Left forelimb (tissue), 1 donor: ENCODE data around the gene ZNF382.
"Not testable (repeated sequence)": the region's sequence is repeated elsewhere in the genome, so short reads cannot be mapped to it uniquely, and the experiment has no call there.

Experiments
- DNase-seq: peaks from one replicate; pipeline ENCODE4 v3.0.0-alpha.2; 2018; ENCODE audit warnings: low spot score

Gene ZNF382

GRCh38 chr19:36605101-36605876 is at the start of gene ZNF382:
Gene ZNF382, plus strand, starts transcription at chr19:36605313. Its CDS starts 4,602 bp downstream, at chr19:36609915.
- DNase-seq, result peak; percentile 88

- no peak for DNase-seq
Measured at GRCh38 chr19:36564391-36564790, 40.7 kb upstream of the ZNF382 start.

GRCh38 chr19:36572593-36573019 is 32.5 kb upstream of the ZNF382 start:
- DNase-seq, result no peak

GRCh38 chr19:36573020-36573894 is 31.9 kb upstream of the ZNF382 start, which contains the start of gene ZNF529:
Gene ZNF529, minus strand, starts transcription at chr19:36573292. Its CDS starts 946 bp downstream, at chr19:36572346.
- DNase-seq, result peak; percentile 95

- DNase-seq, result no peak
Measured at GRCh38 chr19:36573895-36574720, 31.0 kb upstream of the ZNF382 start.

- DNase-seq, result no peak
Measured at GRCh38 chr19:36574741-36575140, 30.4 kb upstream of the ZNF382 start.

- no peak for DNase-seq
Measured at GRCh38 chr19:36577271-36577996, 27.7 kb upstream of the ZNF382 start.

GRCh38 chr19:36579255-36579654 is 25.9 kb upstream of the ZNF382 start:
- no peak for DNase-seq

GRCh38 chr19:36602681-36603080 is 2.4 kb upstream of the ZNF382 start:
- not testable (repeated sequence) for DNase-seq

- no peak for DNase-seq
Measured at GRCh38 chr19:36604656-36605100, 435 bp upstream of the ZNF382 start.

GRCh38 chr19:36605877-36606478 is 865 bp downstream of the ZNF382 start:
- DNase-seq, result no peak

GRCh38 chr19:36627057-36627456 is 21.9 kb downstream of the ZNF382 start:
- DNase-seq, result no peak

- no peak for DNase-seq
Measured at GRCh38 chr19:36635342-36635741, 30.2 kb downstream of the ZNF382 start.

- no peak for DNase-seq
Measured at GRCh38 chr19:36638862-36639510, 33.9 kb downstream of the ZNF382 start.

GRCh38 chr19:36646746-36647145 is 41.6 kb downstream of the ZNF382 start:
- no peak for DNase-seq

- no peak for DNase-seq
Measured at GRCh38 chr19:36652958-36653357, 47.8 kb downstream of the ZNF382 start.

GRCh38 chr19:36665832-36666231 is 60.7 kb downstream of the ZNF382 start:
- no peak for DNase-seq

- no peak for DNase-seq
Measured at GRCh38 chr19:36668646-36669045, 63.5 kb downstream of the ZNF382 start.

GRCh38 chr19:36672368-36672767 is 67.3 kb downstream of the ZNF382 start:
- no peak for DNase-seq

- no peak for DNase-seq
Measured at GRCh38 chr19:36674201-36674600, 69.1 kb downstream of the ZNF382 start.
